ENCODE results near the gene PRKN. TPM values are rescaled to one million over a fixed set of nuclear protein-coding genes. Genes with fewer than 3 reads are reported as not detected.

PRKN gene
- total RNA-seq, 1 experiment from 2014 or later: 2.0 TPM

GRCh38 chr6:161901740-161902426, 825.7 kb downstream of the PRKN start:
- Histone ChIP-seq H2BK120ac (ENCODE audit: low read depth, low read length, poor library complexity, severe bottlenecking) (no peak overlapping the region), H2AFZ (ENCODE audit: low read length) (no peak overlapping the region), H2BK15ac (ENCODE audit: low read depth, low read length) (no peak overlapping the region), H3K14ac (ENCODE audit: insufficient read depth, low read length) (no peak overlapping the region; the same call in 1 of the 2 replicates), H4K20me1 (ENCODE audit: control insufficient read depth, insufficient read depth, insufficient read length) (no peaks in the 10 kb centered on the region), H3K18ac (ENCODE audit: insufficient read length, low read depth, low read length) (no peak overlapping the region), H4K5ac (ENCODE audit: insufficient read length, low read depth, low read length) (no peak overlapping the region), H3K79me1 (ENCODE audit: insufficient read depth, low read depth, low read length, poor library complexity, severe bottlenecking) (no peaks in the 10 kb centered on the region), H3K23me2 (ENCODE audit: insufficient read length, low read depth, low read length, poor library complexity, severe bottlenecking) (no peaks in the 10 kb centered on the region), H3K4me2 (ENCODE audit: insufficient read depth, insufficient read length, low read length) (no peak overlapping the region), H3K9ac (ENCODE audit: extremely low read depth, insufficient read length, low read length) (no peak overlapping the region), H3K4ac (ENCODE audit: low read depth, low read length) (no peak overlapping the region), H3K27me3 (ENCODE audit: insufficient read depth, low read length) (no peaks in the 10 kb centered on the region), H3K27ac (ENCODE audit: insufficient read length, low read depth, low read length) (no peak overlapping the region), H3K4me1 (ENCODE audit: insufficient read depth, low read length) (no peaks in the 10 kb centered on the region), H4K8ac (replicated peaks; ENCODE audit: insufficient read length, low read depth, low read length) (no peak overlapping the region), H3K23ac (ENCODE audit: insufficient read length, low read depth, low read length) (no peak overlapping the region), H3K56ac (ENCODE audit: insufficient read length, low read depth, low read length) (no peak overlapping the region), H3K9me3 (ENCODE audit: control insufficient read depth, low read depth, low read length) (no peaks in the 10 kb centered on the region), H3K79me2 (ENCODE audit: insufficient read depth, low read length) (no peaks in the 10 kb centered on the region), H2BK12ac (ENCODE audit: insufficient read length, low read depth, low read length) (no peak overlapping the region), H3T11ph (ENCODE audit: low read length) (no peak overlapping the region), H2AK5ac (ENCODE audit: insufficient read length, low read length) (no peak overlapping the region), H2BK5ac (ENCODE audit: insufficient read length, low read length) (no peak overlapping the region), H4K91ac (ENCODE audit: insufficient read length, low read depth, low read length) (no peak overlapping the region), H2BK20ac (ENCODE audit: low read depth, low read length, poor library complexity, severe bottlenecking) (no peak overlapping the region)
- Mint-ChIP-seq H3K9me3 (no peaks in the 10 kb centered on the region), H3K4me3 (no peak overlapping the region), H3K4me1 (peaks cover 14 to 15% of the 10 kb centered on the region in 2 experiments), H3K27me3 (ENCODE audit: low read depth) (no peaks in the 10 kb centered on the region; the same call in none of the 2 replicates), H3K27ac (peak overlapping the region in 1 of 3 experiments; percentile 8; a peak in 1 of 7 replicates), H3K36me3 (ENCODE audit: insufficient read depth in 1 of 3, low read depth in 3 of 3) (no peaks in the 10 kb centered on the region; a peak in 1 of 7 replicates)
- DNase-seq: no peak
- no CpG with 5 or more reads among the region's 16 CpGs for WGBS (ENCODE audit: extremely low coverage, insufficient read length, low lambda C conversion rate)
- no peak for TF ChIP-seq CTCF (conservative IDR thresholded peaks at IDR 0.05)
